Measurements from ENCODE around the gene RFPL1. TPM values are rescaled to one million over a fixed set of nuclear protein-coding genes. Genes with fewer than 3 reads are reported as not detected.
"Not testable (repeated sequence)": the region's sequence is repeated elsewhere in the genome, so short reads cannot be mapped to it uniquely, and the experiment has no call there.

RFPL1 gene
- total RNA-seq = not detected

DNA sequence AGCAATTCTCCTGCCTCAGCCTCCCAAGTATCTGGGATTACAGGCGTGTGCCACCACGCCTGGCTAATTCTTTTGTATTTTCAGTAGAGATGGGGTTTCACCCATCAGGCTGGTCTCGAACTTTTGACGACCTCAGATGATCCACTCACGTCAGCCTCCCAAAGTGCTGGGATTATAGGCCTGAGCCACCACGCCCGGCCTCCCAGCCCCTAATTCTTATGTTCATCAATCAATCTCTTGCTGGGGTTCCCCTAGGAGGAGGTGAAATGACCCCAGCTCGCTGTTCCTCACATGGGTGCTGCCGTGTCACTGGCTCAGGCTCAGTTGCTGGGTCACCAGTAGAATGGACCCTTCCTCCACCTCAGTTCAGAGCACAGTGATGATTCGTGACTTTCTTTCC lies at the start of gene RFPL1:
Gene RFPL1, plus strand, starts transcription at position 301 of the 400 bp plus-strand sequence.
- WGBS, 2 donors = 90 to 93% methylated on average over 7 to 10 of the region's 10 CpGs
- ATAC-seq; H3K27me3 ChIP-seq; H3K36me3 ChIP-seq (replicated peaks in 1 of 2; ENCODE audit: insufficient read depth in 1 of 2, low read depth in 2 of 2); H3K4me1 ChIP-seq; H3K4me3 ChIP-seq; H3K9me3 ChIP-seq; intact Hi-C loops (cut with DNase I); H3K27ac ChIP-seq; DNase-seq: not testable (repeated sequence)

DNA sequence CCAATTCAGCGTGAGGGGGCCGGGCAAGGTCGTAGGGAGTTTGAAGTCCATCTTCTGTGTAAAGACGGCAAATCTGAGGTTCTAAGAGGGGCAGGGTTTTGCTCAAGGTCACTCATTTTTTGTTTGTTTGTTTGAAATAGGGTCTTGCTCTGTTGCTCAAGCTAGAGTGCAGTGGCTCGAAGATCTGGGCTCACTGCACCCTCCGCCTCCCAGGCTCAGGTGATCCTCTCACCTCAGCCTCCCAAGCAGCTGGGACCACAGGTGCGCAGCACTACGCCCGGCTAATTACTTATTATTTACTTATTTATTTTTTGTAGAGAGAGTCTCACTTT lies 49.7 kb upstream of the RFPL1 start:
- Histone ChIP-seq H3K4me3 (peak overlapping the region; percentile 79 to 89), H3K9me3 (no peaks in the 10 kb centered on the region), H3K4me1 (peaks cover 48% of the 10 kb centered on the region), H3K36me3 (replicated peaks in 1 of 2; ENCODE audit: insufficient read depth in 1 of 2, low read depth in 2 of 2) (no peaks in the 10 kb centered on the region), H3K27ac (peak overlapping the region; percentile 88 to 95 (median 90)), H3K27me3 (no peaks in the 10 kb centered on the region)
- intact Hi-C loops (cut with DNase I) = no loop called here
- DNase-seq (no peak), ATAC-seq (peak; percentile 19)
- TF ChIP-seq POLR2A (IDR thresholded peaks at IDR 0.05) = no peak
- TF ChIP-seq, protein P1, sequence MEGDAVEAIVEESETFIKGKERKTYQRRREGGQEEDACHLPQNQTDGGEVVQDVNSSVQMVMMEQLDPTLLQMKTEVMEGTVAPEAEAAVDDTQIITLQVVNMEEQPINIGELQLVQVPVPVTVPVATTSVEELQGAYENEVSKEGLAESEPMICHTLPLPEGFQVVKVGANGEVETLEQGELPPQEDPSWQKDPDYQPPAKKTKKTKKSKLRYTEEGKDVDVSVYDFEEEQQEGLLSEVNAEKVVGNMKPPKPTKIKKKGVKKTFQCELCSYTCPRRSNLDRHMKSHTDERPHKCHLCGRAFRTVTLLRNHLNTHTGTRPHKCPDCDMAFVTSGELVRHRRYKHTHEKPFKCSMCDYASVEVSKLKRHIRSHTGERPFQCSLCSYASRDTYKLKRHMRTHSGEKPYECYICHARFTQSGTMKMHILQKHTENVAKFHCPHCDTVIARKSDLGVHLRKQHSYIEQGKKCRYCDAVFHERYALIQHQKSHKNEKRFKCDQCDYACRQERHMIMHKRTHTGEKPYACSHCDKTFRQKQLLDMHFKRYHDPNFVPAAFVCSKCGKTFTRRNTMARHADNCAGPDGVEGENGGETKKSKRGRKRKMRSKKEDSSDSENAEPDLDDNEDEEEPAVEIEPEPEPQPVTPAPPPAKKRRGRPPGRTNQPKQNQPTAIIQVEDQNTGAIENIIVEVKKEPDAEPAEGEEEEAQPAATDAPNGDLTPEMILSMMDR (IDR thresholded peaks at IDR 0.05) = no peak
- WGBS, 2 donors = 3 to 8% methylated on average over 5 to 9 of the region's 9 CpGs

GRCh38 chr22:29390270-29390669 lies 48.1 kb upstream of the RFPL1 start:
- Histone ChIP-seq H3K27me3 (no peaks in the 10 kb centered on the region), H3K27ac (no peak overlapping the region), H3K4me1 (peaks cover 39% of the 10 kb centered on the region), H3K9me3 (no peaks in the 10 kb centered on the region), H3K4me3 (no peak overlapping the region), H3K36me3 (replicated peaks in 1 of 2; ENCODE audit: insufficient read depth in 1 of 2, low read depth in 2 of 2) (no peaks in the 10 kb centered on the region)
- intact Hi-C loops (cut with DNase I) = loop anchor here (10.0 kb wide), 1 partner anchor 135 kb away; no protein-coding TSS in a partner anchor
- ATAC-seq (no peak), DNase-seq (no peak)
- TF ChIP-seq, protein P1 (IDR thresholded peaks at IDR 0.05) = no peak
- no peak for TF ChIP-seq POLR2A (IDR thresholded peaks at IDR 0.05)
- 88 to 93% methylated on average over 6 of the region's 6 CpGs for WGBS, 2 donors

DNA sequence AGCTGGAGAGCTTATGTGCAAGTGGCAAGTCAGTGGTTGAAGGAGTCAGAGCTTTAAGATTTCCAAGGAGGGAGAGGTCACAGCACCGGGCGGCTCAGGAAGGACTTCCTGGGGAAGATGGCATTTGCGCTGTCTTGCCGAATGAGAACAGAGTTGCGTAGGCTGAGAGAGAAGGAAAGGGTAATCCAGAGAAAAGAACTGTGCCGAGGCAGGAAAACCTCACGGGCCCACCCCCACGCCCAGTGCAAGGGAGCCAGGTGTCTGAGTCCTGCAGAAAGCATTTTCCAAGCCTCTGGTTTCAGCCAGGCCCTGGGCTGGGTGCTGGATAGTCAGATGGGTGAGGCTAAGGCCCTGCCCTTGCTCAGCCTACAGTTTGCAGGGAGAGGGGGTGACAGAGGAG lies 46.8 kb upstream of the RFPL1 start:
- intact Hi-C loops (cut with DNase I) = loop anchor here (10.0 kb wide), 1 partner anchor 133 kb away; no protein-coding TSS in a partner anchor
- TF ChIP-seq POLR2A (IDR thresholded peaks at IDR 0.05) = no peak
- TF ChIP-seq, protein P1 (IDR thresholded peaks at IDR 0.05) = no peak
- H3K36me3 ChIP-seq (replicated peaks in 1 of 2; ENCODE audit: insufficient read depth in 1 of 2, low read depth in 2 of 2) = no peaks in the 10 kb centered on the region
- WGBS, 2 donors = 78 to 86% methylated on average over 7 to 8 of the region's 8 CpGs
- H3K27ac ChIP-seq = no peak overlapping the region
- H3K9me3 ChIP-seq = no peaks in the 10 kb centered on the region
- peaks cover 36% of the 10 kb centered on the region for H3K4me1 ChIP-seq
- no peaks in the 10 kb centered on the region for H3K27me3 ChIP-seq
- DNase-seq (no peak), ATAC-seq (no peak)
- H3K4me3 ChIP-seq = no peak overlapping the region

GRCh38 chr22:29393019-29393608 lies 45.3 kb upstream of the RFPL1 start:
- DNase-seq = no peak
- intact Hi-C loops (cut with DNase I) = loop anchor here (10.0 kb wide), 1 partner anchor 132 kb away; no protein-coding TSS in a partner anchor
- no peaks in the 10 kb centered on the region for H3K27me3 ChIP-seq

More at GRCh38 chr22:29393019-29393608, 45.3 kb upstream of the RFPL1 start:
- TF ChIP-seq, protein P1 (IDR thresholded peaks at IDR 0.05) = no peak
- TF ChIP-seq POLR2A (IDR thresholded peaks at IDR 0.05) = no peak
- Histone ChIP-seq H3K9me3 (no peaks in the 10 kb centered on the region), H3K4me1 (peaks cover 25% of the 10 kb centered on the region), H3K4me3 (no peak overlapping the region), H3K36me3 (replicated peaks in 1 of 2; ENCODE audit: insufficient read depth in 1 of 2, low read depth in 2 of 2) (no peaks in the 10 kb centered on the region), H3K27ac (peak overlapping the region in 2 of 4 donors; percentile 1 to 50)
- no peak for ATAC-seq
- 46 to 50% methylated on average over 2 of the region's 2 CpGs for WGBS, 2 donors
